Endodermal cell (in vitro differentiated cells): Measurements from ENCODE around the gene TBC1D25. TPM values are rescaled to one million over a fixed set of nuclear protein-coding genes. Genes with fewer than 3 reads are reported as not detected.

ENCODE experiments used
- DNase-seq: peaks from one replicate; pipeline ENCODE4 v3.0.0-alpha.2; 2017
- H3K27ac ChIP-seq: 2 replicates; pipeline ENCODE4 v1.5.1; 2013; ENCODE audit warnings: mild to moderate bottlenecking, low read depth, low read length, moderate library complexity
- H3K27me3 ChIP-seq: 2 replicates; pipeline ENCODE4 v1.6.1; 2013; ENCODE audit warnings: mild to moderate bottlenecking, low read length, moderate library complexity; ENCODE audit not compliant: insufficient read depth, control insufficient read depth, poor library complexity, severe bottlenecking
- H3K36me3 ChIP-seq: 2 replicates; pipeline ENCODE4 v1.7.0; 2013; ENCODE audit warnings: mild to moderate bottlenecking, low read length, moderate library complexity; ENCODE audit not compliant: control insufficient read depth, insufficient read depth
- H3K4me1 ChIP-seq: one replicate; pipeline ENCODE4 v1.7.0; 2013; ENCODE audit warnings: low read length; ENCODE audit not compliant: control insufficient read depth, insufficient read depth
- H3K4me3 ChIP-seq: 2 replicates; pipeline ENCODE4 v1.5.1; 2013; ENCODE audit warnings: mild to moderate bottlenecking, low read length, moderate library complexity
- H3K9ac ChIP-seq: 2 replicates; pipeline ENCODE4 v1.6.1; 2013; ENCODE audit warnings: mild to moderate bottlenecking, low read length, moderate library complexity; ENCODE audit not compliant: poor library complexity, severe bottlenecking; ENCODE audit errors: extremely low read depth
- H3K9me3 ChIP-seq: 2 replicates; pipeline ENCODE4 v1.6.1; 2013; ENCODE audit warnings: mild to moderate bottlenecking, low read length, moderate library complexity; ENCODE audit not compliant: control insufficient read depth
- H3K27ac Mint-ChIP-seq: 2 replicates; pipeline ENCODE4 v1.8.0; 2020; ENCODE audit warnings: mixed read lengths
- H3K27me3 Mint-ChIP-seq: 2 replicates; pipeline ENCODE4 v1.8.0; 2021; ENCODE audit warnings: mild to moderate bottlenecking, mixed read lengths; ENCODE audit not compliant: insufficient read depth
- H3K36me3 Mint-ChIP-seq: 2 replicates; pipeline ENCODE4 v1.8.0; 2020; ENCODE audit warnings: low read depth, mixed read lengths
- H3K4me1 Mint-ChIP-seq: 2 replicates; pipeline ENCODE4 v1.8.0; 2020; ENCODE audit warnings: mixed read lengths
- H3K4me3 Mint-ChIP-seq: 2 replicates; pipeline ENCODE4 v1.8.0; 2020; ENCODE audit warnings: mild to moderate bottlenecking, moderate library complexity, mixed read lengths
- H3K9me3 Mint-ChIP-seq: 2 replicates; pipeline ENCODE4 v1.8.0; 2020; ENCODE audit warnings: mild to moderate bottlenecking, mixed read lengths
- CTCF ChIP-seq: fragments of 200-600 bp; sonication (generic); conservative IDR thresholded peaks from 2 replicates; pipeline ENCODE4 v1.5.0; 2021; ENCODE audit warnings: antibody characterized with exemption, mild to moderate bottlenecking
- WGBS, 2 experiments: methylation state at CpG; one replicate each; pipeline versions ENCODE4 v1.1.5 to v1.1.7; 2013; ENCODE audit warnings: missing lambda C conversion rate in 2 of 2, mixed read lengths in 1 of 2; ENCODE audit not compliant: insufficient coverage in 1 of 2, insufficient read length in 1 of 2; 5-methylcytosine and 5-hydroxymethylcytosine counted together
- total RNA-seq, 2 donors: library from RNA; stranded (reverse); fragmentation: NEBNext Ultra II Directional in 1 of 2; extraction: Animal tissue kit (Norgen Biotek cat#: 25700) in 1 of 2; gene quantifications; 2 replicates in 1 of 2; 3 replicates in 1 of 2; pipeline ENCODE4 v1.2.1, GENCODE V29; 2021

Gene TBC1D25
- total RNA-seq, 2 donors from 2014 or later, result 7.0 to 7.6 TPM

- Mint-ChIP-seq H3K4me3 (no peak overlapping the region), H3K36me3 (no peaks in the 10 kb centered on the region), H3K27me3 (no peaks in the 10 kb centered on the region), H3K27ac (no peak overlapping the region), H3K4me1 (no peaks in the 10 kb centered on the region), H3K9me3 (peaks cover 52% of the 10 kb centered on the region)
- Histone ChIP-seq H3K4me1 (no peaks in the 10 kb centered on the region), H3K27me3 (no peaks in the 10 kb centered on the region), H3K9me3 (no peaks in the 10 kb centered on the region), H3K9ac (no peak overlapping the region), H3K36me3 (no peaks in the 10 kb centered on the region), H3K27ac (no peak overlapping the region), H3K4me3 (no peak overlapping the region)
- 80 to 90% methylated on average over 1 to 9 of the region's 9 CpGs for WGBS, 2 experiments
- no peak for TF ChIP-seq CTCF
- no peak for DNase-seq
Measured at GRCh38 chrX:48591255-48591791, 51.8 kb downstream of the TBC1D25 start.

GRCh38 chrX:48592971-48593370 is 53.5 kb downstream of the TBC1D25 start:
- WGBS, 2 experiments, result 94% methylated on average over 5 of the region's 5 CpGs; no CpG with 5 or more reads in 1 of the 2 experiments
- Mint-ChIP-seq H3K9me3 (peaks cover 57% of the 10 kb centered on the region), H3K27ac (no peak overlapping the region), H3K36me3 (peaks cover 2% of the 10 kb centered on the region), H3K4me1 (no peaks in the 10 kb centered on the region), H3K27me3 (no peaks in the 10 kb centered on the region), H3K4me3 (no peak overlapping the region)
- H3K9ac ChIP-seq, result no peak overlapping the region
- no peak for DNase-seq
- no peak for TF ChIP-seq CTCF
- no peaks in the 10 kb centered on the region for H3K27me3 ChIP-seq
- H3K4me3 ChIP-seq, result no peak overlapping the region
- H3K4me1 ChIP-seq, result no peaks in the 10 kb centered on the region
- no peaks in the 10 kb centered on the region for H3K36me3 ChIP-seq
- no peak overlapping the region for H3K27ac ChIP-seq
- no peaks in the 10 kb centered on the region for H3K9me3 ChIP-seq

GRCh38 chrX:48595929-48596328 is 56.4 kb downstream of the TBC1D25 start:
- Mint-ChIP-seq H3K4me1 (peaks cover 2% of the 10 kb centered on the region), H3K27me3 (no peaks in the 10 kb centered on the region), H3K9me3 (peaks cover 51% of the 10 kb centered on the region), H3K4me3 (no peak overlapping the region), H3K27ac (no peak overlapping the region), H3K36me3 (peaks cover 7% of the 10 kb centered on the region)
- WGBS, 2 experiments, result 93 to 100% methylated on average over 2 of the region's 2 CpGs
- H3K27me3 ChIP-seq, result no peaks in the 10 kb centered on the region
- peaks cover 8% of the 10 kb centered on the region for H3K36me3 ChIP-seq
- peaks cover 4% of the 10 kb centered on the region for H3K4me1 ChIP-seq
- no peak overlapping the region for H3K4me3 ChIP-seq
- H3K27ac ChIP-seq, result no peak overlapping the region
- no peaks in the 10 kb centered on the region for H3K9me3 ChIP-seq
- no peak for DNase-seq
- TF ChIP-seq CTCF, result no peak
- H3K9ac ChIP-seq, result no peak overlapping the region
